K562 (cell line): ENCODE results near the gene OR51G2. TPM values are rescaled to one million over a fixed set of nuclear protein-coding genes. Genes with fewer than 3 reads are reported as not detected.

Source experiments
- ATAC-seq: fragments of 200-7000 bp; cut with Tn5 transposase; 3 replicates; pipeline ENCODE4 v1.9.1; 2020; ENCODE audit warnings: moderate library complexity
- BruUV-seq: library from RNA; stranded (reverse); fragments of 400-500 nt; replicated peaks from 2 replicates; lab custom pipeline; 2021; lab: Mats Ljungman, UMichigan
- CTCF ChIA-PET: fragments of 300-600 bp; formaldehyde crosslinking; extraction: SDS; loops from one replicate; lab custom pipeline; 2021; ENCODE audit warnings: low intra/inter-chr PET ratio; lab: Yijun Ruan, JAX
- POLR2A ChIA-PET: fragments of 300-600, 350-650 bp; sonication (Branson Sonifier 250); formaldehyde crosslinking; extraction: SDS; loops from one replicate; lab custom pipeline; 2021; ENCODE audit warnings: antibody characterized with exemption, inconsistent platforms; lab: Yijun Ruan, JAX
- DNase-seq, 4 experiments: peaks; one replicate each; pipeline versions ENCODE4 v3.0.0 to v3.0.0-alpha.2; 2011 to 2018; ENCODE audit warnings: low spot score in 3 of 4, mixed read lengths in 3 of 4; ENCODE audit errors: extremely low read depth in 1 of 4
- FAIRE-seq: peaks from 2 replicates; lab custom pipeline; 2011; peaks lifted over from hg19 to GRCh38; lab: Jason Lieb, UNC
- H2AFZ ChIP-seq: 2 replicates; pipeline ENCODE4 v1.6.0; 2011; ENCODE audit warnings: low read depth, low read length, control low read depth, inconsistent platforms
- H3K27ac ChIP-seq: fragments of 200-600 bp; 3 replicates; pipeline ENCODE4 v1.8.0; 2011; ENCODE audit warnings: low read depth, mild to moderate bottlenecking, control low read depth, inconsistent platforms, low read length, moderate library complexity, mixed read lengths; ENCODE audit errors: extremely low read depth
- H3K27me3 ChIP-seq, 2 experiments: fragments of 300-600 bp in 1 of 2; 2 replicates in 1 of 2; 3 replicates in 1 of 2; pipeline versions ENCODE4 v1.6.0 to v1.8.0; 2011; ENCODE audit warnings: inconsistent platforms in 2 of 2, low read length in 2 of 2, mild to moderate bottlenecking in 1 of 2, mixed read lengths in 1 of 2, moderate library complexity in 1 of 2; ENCODE audit not compliant: control insufficient read depth in 2 of 2, insufficient read depth in 2 of 2
- H3K36me3 ChIP-seq: fragments of 300-600 bp; 3 replicates; pipeline ENCODE4 v1.8.0; 2011; ENCODE audit warnings: mild to moderate bottlenecking, low read length, inconsistent platforms; ENCODE audit not compliant: control insufficient read depth, insufficient read depth
- H3K4me1 ChIP-seq, 2 experiments: fragments of 200-600 bp in 1 of 2; replicated peaks in 1 of 2; 2 replicates in 1 of 2; 3 replicates in 1 of 2; pipeline versions ENCODE4 v1.5.1 to v1.8.0; 2011; ENCODE audit warnings: inconsistent platforms in 2 of 2, low read length in 2 of 2, mild to moderate bottlenecking in 1 of 2, mixed read lengths in 1 of 2, moderate library complexity in 1 of 2; ENCODE audit not compliant: control insufficient read depth in 2 of 2, insufficient read depth in 2 of 2
- H3K4me2 ChIP-seq: 2 replicates; pipeline ENCODE4 v1.6.1; 2011; ENCODE audit warnings: low read length, control low read depth, inconsistent platforms, mixed read lengths; ENCODE audit not compliant: insufficient read depth
- H3K4me3 ChIP-seq: fragments of 200-600 bp; sonication (generic), shearing (Covaris generic); 2 replicates; pipeline ENCODE4 v1.5.1; 2016; ENCODE audit warnings: control low read depth, inconsistent platforms
- H3K79me2 ChIP-seq: fragments of 200-600 bp; 3 replicates; pipeline ENCODE4 v1.8.0; 2011; ENCODE audit warnings: low read length, inconsistent platforms; ENCODE audit not compliant: control insufficient read depth, insufficient read depth
- H3K9ac ChIP-seq, 2 experiments: 2 replicates each; pipeline versions ENCODE4 v1.6.0 to v1.6.1; 2011; ENCODE audit warnings: low read depth in 2 of 2, low read length in 2 of 2, control low read depth in 1 of 2, inconsistent platforms in 1 of 2, mild to moderate bottlenecking in 1 of 2, mixed read lengths in 1 of 2; ENCODE audit not compliant: insufficient read depth in 1 of 2
- H3K9me1 ChIP-seq: one replicate; pipeline ENCODE4 v1.6.0; 2011; ENCODE audit warnings: inconsistent platforms, mild to moderate bottlenecking, low read length, moderate library complexity; ENCODE audit not compliant: control insufficient read depth, insufficient read depth
- H3K9me3 ChIP-seq: replicated peaks from 2 replicates; pipeline ENCODE4 v1.5.1; 2011; ENCODE audit warnings: low read depth, low read length, inconsistent platforms; ENCODE audit not compliant: control insufficient read depth, insufficient read depth
- H4K20me1 ChIP-seq: replicated peaks from 2 replicates; pipeline ENCODE4 v1.6.1; 2011; ENCODE audit warnings: low read length, inconsistent platforms, mixed read lengths; ENCODE audit not compliant: control insufficient read depth, insufficient read depth
- BCOR ChIP-seq: fragments of 450-650 bp; IDR thresholded peaks from 2 replicates; pipeline ENCODE4 v1.6.1; 2016
- CBFA2T2 ChIP-seq: fragments of 450-650 bp; conservative IDR thresholded peaks from 2 replicates; pipeline ENCODE4 v1.6.1; 2017; ENCODE audit warnings: mild to moderate bottlenecking
- DIDO1 ChIP-seq: fragments of 450-650 bp; IDR thresholded peaks from 2 replicates; pipeline ENCODE4 v1.6.1; 2016; ENCODE audit warnings: low read depth, missing biosample characterization, missing genetic modification characterization
- DMBX1 ChIP-seq: fragments of 250-450 bp; sonication (Bioruptor Pico); IDR thresholded peaks from 2 replicates; pipeline ENCODE4 v1.8.0; 2022; ENCODE audit warnings: inconsistent platforms, mild to moderate bottlenecking, moderate library complexity, borderline replicate concordance
- FOSL1 ChIP-seq: fragments of 200-800 bp; sonication (Bioruptor generic); conservative IDR thresholded peaks from 2 replicates; pipeline ENCODE4 v1.6.1; 2016; ENCODE audit warnings: missing genetic modification characterization, missing compliant biosample characterization
- GATAD2B ChIP-seq: fragments of 450-650 bp; IDR thresholded peaks from 2 replicates; pipeline ENCODE4 v1.6.1; 2017; ENCODE audit warnings: mild to moderate bottlenecking, borderline replicate concordance
- NCOA4 ChIP-seq: fragments of 450-650 bp; IDR thresholded peaks from 2 replicates; pipeline ENCODE4 v1.6.1; 2018; ENCODE audit warnings: mild to moderate bottlenecking; ENCODE audit not compliant: partially characterized antibody
- POLR2H ChIP-seq: IDR thresholded peaks from 2 replicates; pipeline ENCODE4 v1.6.1; 2016; ENCODE audit warnings: missing genetic modification characterization, low read depth, mild to moderate bottlenecking, control low read depth, missing compliant biosample characterization, moderate library complexity
- STAT5B ChIP-seq: fragments of 250-450 bp; sonication (Bioruptor Pico); IDR thresholded peaks from 2 replicates; pipeline ENCODE4 v1.8.0; 2021; ENCODE audit warnings: mild to moderate bottlenecking, inconsistent platforms
- ZBTB2 ChIP-seq: fragments of 450-650 bp; IDR thresholded peaks from 2 replicates; pipeline ENCODE4 v1.6.1; 2016; ENCODE audit warnings: antibody characterized with exemption
- WGBS: fragments of 100-300 bp; shearing (Covaris generic); methylation state at CpG from one replicate; pipeline ENCODE4 v1.1.6; 2016; ENCODE audit warnings: low coverage, mixed read lengths; ENCODE audit not compliant: insufficient coverage; ENCODE audit errors: missing lambda C conversion rate; 5-methylcytosine and 5-hydroxymethylcytosine counted together
- in situ Hi-C: fragments of 300-500 bp; cut with MboI; formaldehyde crosslinking; loops from 4 replicates; pipeline ENCODE4 v1.15.0; 2018; ENCODE audit warnings: inconsistent platforms, mixed read lengths
- intact Hi-C: fragments of 100-400 bp; cut with micrococcal nuclease; formaldehyde crosslinking; loops from 2 replicates; pipeline ENCODE4 v1.14.2; 2022
- polyA plus RNA-seq, 8 experiments: library from polyadenylated mRNA; depleted of rRNA in 4 of 8; stranded (reverse) in 5 of 8; unstranded in 3 of 8; fragments of >200 nt; fragmentation: Nextera tagmentation in 2 of 8; fragmentation: Illumina TruSeq in 1 of 8; extraction: Ambion mirVana in 2 of 8; extraction: Trizol in 1 of 8; gene quantifications; 2 replicates each; pipeline versions ENCODE4 v1.2.1 to v1.2.3, GENCODE V29; 2011 to 2014; ENCODE audit warnings: inconsistent platforms in 1 of 8, missing spikeins in 1 of 8
- total RNA-seq, 7 experiments: library from RNA; depleted of rRNA in 6 of 7; stranded (reverse); fragments of >200 nt in 6 of 7; fragmentation: Illumina TruSeq in 2 of 7; extraction: Trizol in 2 of 7; gene quantifications; 2 replicates each; pipeline versions ENCODE4 v1.2.1 to v1.2.3, GENCODE V29; 2011 to 2021; ENCODE audit warnings: low replicate concordance in 1 of 7

The OR51G2 gene
- total and polyA plus RNA-seq, 9 of the 15 experiments (the other 6 are each of a cell fraction or from before 2014, with no cell fraction given), result not detected

- TF ChIP-seq ZBTB2 (no peak), NCOA4 (no peak), GATAD2B (no peak), FOSL1 (peak; percentile 66), CBFA2T2 (no peak)
These were observed 41.7 kb upstream of the OR51G2 start (continued) for GRCh38 chr11:4960877-4961276.

- CTCF ChIA-PET, result interaction anchor here (0.8 kb wide), 1 partner anchor 969 kb away, joined by 3 read pairs; no protein-coding TSS in a partner anchor
- POLR2A ChIA-PET, result no interaction called here
- intact Hi-C loops (no loop called here), in situ Hi-C loops (no loop called here)
- FAIRE-seq (no peak), DNase-seq (no peak), ATAC-seq (no peak)
- WGBS, result 0% methylated on average over 4 of the region's 4 CpGs
- H3K9me3 ChIP-seq, result no peaks in the 10 kb centered on the region
- no peak overlapping the region for H3K4me3 ChIP-seq
- no peaks in the 10 kb centered on the region for H3K36me3 ChIP-seq
- no peak overlapping the region for H3K27ac ChIP-seq
- no peaks in the 10 kb centered on the region for H3K4me1 ChIP-seq
- no peaks in the 10 kb centered on the region for H3K9me1 ChIP-seq
- H3K27me3 ChIP-seq, result no peaks in the 10 kb centered on the region
- no peaks in the 10 kb centered on the region for H4K20me1 ChIP-seq
- no TSS peak for BruUV-seq
- H3K79me2 ChIP-seq, result no peaks in the 10 kb centered on the region
- no peak overlapping the region for H2AFZ ChIP-seq
- H3K9ac ChIP-seq, result no peak overlapping the region
- no peak overlapping the region for H3K4me2 ChIP-seq
- TF ChIP-seq STAT5B (no peak), DIDO1 (tag) (no peak), POLR2H (tag) (no peak), BCOR (no peak), DMBX1 (CRISPR knock-in tag) (no peak)
These were observed 38.2 kb upstream of the OR51G2 start for GRCh38 chr11:4957396-4957795.
